ENCODE results near the gene SIGLEC9.

- no peak for TF ChIP-seq EZH2 (optimal IDR thresholded peaks at IDR 0.05; ENCODE audit: low read depth, low read length)
- TF ChIP-seq EZH2phosphoT487 (IDR thresholded peaks at IDR 0.05; ENCODE audit: low read length): no peak
Measured at GRCh38 chr19:51161266-51161665, 36.6 kb downstream of the SIGLEC9 start.

Measured in MM.1S (cell line).